PFSK-1 (cell line): ENCODE data around the gene ECT2L.

Experiments used
- POLR2AphosphoS5 ChIP-seq: IDR thresholded peaks from 2 replicates; pipeline ENCODE4 v1.6.1; 2012; ENCODE audit warnings: low read depth, mild to moderate bottlenecking, control low read depth, low read length, moderate library complexity
- SIN3A ChIP-seq: IDR thresholded peaks from 2 replicates; pipeline ENCODE4 v1.6.1; 2012; ENCODE audit warnings: mild to moderate bottlenecking, low read length, moderate library complexity, borderline replicate concordance; ENCODE audit not compliant: insufficient read depth

DNA sequence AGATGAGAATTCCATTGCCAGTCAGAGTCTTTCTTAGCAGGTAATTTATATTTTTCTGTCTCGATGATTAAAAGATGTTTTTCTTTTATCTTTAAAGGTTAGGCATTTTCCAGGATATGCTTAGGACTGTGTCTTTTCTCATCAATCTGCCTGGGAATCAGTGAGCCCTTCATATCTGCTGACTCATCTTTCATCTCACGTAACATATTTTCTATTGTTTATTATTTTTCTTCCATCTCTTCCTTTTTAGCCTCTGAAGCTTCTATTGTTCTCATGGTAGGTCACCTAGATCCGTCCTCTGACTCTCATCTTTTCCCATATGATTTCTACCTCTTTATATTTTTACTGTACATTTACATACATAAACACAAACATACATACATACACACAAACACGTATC, 13.6 kb upstream of the ECT2L start:
- TF ChIP-seq POLR2AphosphoS5: no peak
- no peak for TF ChIP-seq SIN3A
